Stimulated activated CD8-positive, alpha-beta memory T cell treated with anti-CD3 and anti-CD28 coated beads, Interleukin-12 subunit alpha, Interleukin-12 subunit beta, amount 100 ng/mL, for 1 hour (primary cell): ENCODE data around the gene SENP7.
A peak's percentile ranks its signal among the peaks of the same experiment; 100 is the strongest.
"Not testable (repeated sequence)": the region's sequence is repeated elsewhere in the genome, so short reads cannot be mapped to it uniquely, and the experiment has no call there.

Experiments
- DNase-seq: peaks from one replicate; pipeline ENCODE4 v3.0.0-alpha.2; 2020; ENCODE audit warnings: low read depth

The SENP7 gene, protein sequence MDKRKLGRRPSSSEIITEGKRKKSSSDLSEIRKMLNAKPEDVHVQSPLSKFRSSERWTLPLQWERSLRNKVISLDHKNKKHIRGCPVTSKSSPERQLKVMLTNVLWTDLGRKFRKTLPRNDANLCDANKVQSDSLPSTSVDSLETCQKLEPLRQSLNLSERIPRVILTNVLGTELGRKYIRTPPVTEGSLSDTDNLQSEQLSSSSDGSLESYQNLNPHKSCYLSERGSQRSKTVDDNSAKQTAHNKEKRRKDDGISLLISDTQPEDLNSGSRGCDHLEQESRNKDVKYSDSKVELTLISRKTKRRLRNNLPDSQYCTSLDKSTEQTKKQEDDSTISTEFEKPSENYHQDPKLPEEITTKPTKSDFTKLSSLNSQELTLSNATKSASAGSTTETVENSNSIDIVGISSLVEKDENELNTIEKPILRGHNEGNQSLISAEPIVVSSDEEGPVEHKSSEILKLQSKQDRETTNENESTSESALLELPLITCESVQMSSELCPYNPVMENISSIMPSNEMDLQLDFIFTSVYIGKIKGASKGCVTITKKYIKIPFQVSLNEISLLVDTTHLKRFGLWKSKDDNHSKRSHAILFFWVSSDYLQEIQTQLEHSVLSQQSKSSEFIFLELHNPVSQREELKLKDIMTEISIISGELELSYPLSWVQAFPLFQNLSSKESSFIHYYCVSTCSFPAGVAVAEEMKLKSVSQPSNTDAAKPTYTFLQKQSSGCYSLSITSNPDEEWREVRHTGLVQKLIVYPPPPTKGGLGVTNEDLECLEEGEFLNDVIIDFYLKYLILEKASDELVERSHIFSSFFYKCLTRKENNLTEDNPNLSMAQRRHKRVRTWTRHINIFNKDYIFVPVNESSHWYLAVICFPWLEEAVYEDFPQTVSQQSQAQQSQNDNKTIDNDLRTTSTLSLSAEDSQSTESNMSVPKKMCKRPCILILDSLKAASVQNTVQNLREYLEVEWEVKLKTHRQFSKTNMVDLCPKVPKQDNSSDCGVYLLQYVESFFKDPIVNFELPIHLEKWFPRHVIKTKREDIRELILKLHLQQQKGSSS

DNA sequence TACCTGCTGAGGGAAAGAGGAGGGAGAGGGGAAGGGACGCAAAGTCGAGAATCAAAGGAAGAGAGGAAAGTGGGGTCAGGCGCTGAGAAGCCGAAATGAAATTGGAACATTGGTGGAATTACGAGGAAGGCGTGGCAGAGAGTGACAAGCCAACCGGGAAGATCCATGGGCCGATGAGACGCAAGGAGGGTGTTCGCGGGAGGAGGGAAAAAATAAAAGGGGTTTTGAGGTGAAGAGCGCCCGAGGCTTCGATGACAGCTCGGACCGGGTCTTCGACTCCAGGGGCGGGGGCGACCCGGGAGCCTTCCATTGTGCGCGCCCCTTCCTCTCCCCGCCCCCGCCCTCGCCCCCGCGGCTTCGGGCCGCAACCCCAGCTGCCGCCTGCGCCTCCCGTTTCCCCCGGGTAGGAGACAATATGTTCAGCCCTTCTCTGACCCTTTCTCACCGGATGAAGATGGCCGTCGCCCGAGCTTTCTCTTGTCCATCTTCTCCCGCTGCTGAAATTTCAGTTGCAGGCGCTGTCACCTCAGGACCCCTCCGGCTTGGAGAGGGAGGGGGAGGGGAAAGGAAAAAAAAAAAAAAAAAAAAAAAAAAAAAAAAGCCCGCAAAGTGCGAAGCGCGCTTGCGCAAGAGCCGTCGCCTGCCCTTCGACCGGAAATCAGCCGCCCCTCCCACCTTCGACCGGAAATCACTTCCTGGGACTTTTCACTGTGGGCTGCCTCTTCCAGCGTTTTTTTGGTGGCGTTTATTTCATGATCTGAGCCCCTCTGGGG is at the start of gene SENP7:
TSS of gene SENP7 (minus strand) at position 567 of the 773 bp plus-strand sequence. CDS start at position 485, 82 bp downstream.
- peak; percentile 67 for DNase-seq

DNA sequence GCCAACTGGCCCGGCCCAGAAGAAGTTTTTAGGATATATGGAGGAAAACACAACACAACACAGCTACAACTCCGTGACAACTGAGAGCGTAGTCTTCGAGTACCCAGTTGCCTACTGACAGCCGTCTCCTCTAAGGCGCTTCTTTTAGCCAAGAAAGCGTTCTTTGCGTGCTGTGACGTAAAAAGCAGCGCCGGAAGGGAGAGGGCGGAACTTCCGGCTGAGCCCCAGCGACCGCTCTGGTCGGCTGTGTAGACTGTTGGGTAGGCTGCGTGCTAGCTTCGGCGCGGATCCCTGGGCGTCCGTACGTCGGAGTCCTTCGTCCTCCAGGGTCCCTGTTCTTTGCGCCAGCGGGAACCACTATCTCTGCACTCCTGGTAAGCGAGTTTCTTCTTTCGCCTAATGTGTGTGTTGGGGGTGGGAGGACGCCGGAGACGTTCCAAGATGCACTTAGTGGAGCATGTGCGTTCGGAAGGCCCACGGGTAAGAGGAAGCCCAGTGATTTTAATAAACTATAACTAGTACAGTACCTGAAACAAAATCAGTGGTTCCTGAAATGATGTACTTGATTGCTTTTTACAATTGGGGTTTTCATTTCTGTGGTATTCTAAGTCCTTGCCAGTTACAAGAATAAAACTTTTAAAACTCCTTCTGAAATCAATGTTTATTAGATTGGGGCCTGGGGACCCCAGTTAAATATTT is 48.8 kb upstream of the SENP7 start, which contains the start of gene TRMT10C:
TSS of gene TRMT10C (plus strand) at position 239 of the 699 bp plus-strand sequence. CDS start 2,914 bp downstream, outside the sequence.
- peak; percentile 86 for DNase-seq

DNA sequence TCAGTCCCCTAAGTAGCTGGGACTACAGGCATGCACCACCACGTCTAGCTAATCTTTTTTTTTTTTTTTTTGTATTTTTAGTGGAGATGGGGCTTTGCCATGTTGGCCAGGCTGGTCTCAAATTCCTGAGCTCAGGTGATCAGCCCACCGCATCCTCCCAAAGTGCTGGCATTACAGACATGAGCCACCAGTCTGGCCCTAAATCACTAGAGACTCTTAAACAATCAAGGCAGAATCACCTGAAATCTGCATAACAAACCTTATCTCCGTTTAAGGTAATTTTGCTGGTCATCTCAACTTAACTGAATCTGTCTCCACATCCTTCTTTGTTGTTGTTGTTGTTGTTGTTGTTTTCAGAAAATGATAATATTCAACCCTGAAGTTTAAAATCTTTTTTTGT is 43.1 kb upstream of the SENP7 start:
- no peak for DNase-seq

DNA sequence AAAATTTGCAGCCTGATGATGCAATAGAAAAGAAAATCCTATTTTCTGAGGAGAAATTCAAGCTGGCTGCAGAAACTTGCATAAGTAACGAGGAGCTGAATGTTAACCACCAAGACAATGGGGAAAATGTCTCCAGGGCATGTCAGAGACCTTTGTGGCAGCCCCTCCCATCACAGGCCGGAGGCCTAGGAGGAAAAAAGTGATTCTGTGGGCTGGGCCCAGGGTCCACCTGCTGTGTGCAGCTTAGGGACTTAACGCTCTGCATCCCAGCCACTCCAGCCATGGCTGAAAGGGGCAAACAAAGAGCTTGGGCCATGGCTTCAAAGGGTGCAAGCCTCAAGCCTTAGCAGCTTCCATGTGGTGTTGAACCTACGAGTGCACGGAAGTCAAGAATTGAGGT is 40.4 kb upstream of the SENP7 start:
- DNase-seq: not testable (repeated sequence)

DNA sequence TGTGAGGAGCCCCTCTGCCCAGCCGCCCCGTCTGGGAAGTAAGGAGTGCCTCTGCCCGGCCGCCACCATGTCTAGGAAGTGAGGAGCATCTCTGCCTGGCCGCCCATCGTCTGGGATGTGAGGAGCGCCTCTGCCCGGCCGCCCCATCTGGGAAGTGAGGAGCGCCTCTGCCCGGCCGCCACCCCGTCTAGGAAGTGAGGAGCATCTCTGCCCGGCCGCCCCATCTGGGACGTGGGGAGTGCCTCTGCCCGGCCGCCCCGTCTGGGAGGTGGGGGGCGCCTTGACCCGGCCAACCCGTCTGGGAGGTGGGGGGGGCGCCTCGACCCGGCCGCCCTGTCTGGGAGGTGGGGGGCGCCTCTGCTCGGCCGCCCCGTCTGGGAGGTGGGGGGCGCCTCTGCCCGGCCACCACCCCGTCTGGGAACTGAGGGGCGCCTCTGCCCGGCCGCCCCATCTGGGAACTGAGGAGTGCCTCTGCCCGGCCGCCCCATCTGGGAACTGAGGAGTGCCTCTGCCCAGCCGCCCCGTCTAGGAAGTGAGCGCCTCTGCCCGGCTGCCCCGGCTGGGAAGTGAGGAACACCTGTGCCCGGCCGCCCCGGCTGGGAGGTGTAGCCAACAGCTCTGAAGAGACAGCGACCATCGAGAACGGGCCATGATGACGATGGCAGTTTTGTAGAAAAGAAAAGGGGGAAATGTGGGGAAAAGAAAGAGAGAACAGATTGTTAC is 38.5 kb upstream of the SENP7 start:
- DNase-seq: not testable (repeated sequence)

DNA sequence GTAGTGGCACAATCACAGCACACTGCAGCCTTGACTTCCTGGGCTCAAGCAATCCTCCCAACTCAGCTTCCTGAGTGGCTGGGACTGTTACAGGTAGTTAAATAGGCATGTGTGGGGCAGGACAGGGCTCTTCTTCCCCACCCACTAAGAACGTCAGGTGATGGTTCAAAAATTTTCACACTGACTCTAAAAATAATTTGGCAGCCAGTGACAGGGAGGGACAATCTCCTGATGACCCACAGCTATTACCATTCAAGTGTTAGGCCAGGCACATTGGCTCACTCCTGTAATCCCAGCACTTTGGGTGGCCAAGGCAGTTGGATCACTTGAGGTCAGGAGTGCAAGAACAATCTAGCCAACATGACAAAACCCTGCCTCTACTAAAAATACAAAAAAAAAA is 36.5 kb upstream of the SENP7 start:
- DNase-seq: no peak

DNA sequence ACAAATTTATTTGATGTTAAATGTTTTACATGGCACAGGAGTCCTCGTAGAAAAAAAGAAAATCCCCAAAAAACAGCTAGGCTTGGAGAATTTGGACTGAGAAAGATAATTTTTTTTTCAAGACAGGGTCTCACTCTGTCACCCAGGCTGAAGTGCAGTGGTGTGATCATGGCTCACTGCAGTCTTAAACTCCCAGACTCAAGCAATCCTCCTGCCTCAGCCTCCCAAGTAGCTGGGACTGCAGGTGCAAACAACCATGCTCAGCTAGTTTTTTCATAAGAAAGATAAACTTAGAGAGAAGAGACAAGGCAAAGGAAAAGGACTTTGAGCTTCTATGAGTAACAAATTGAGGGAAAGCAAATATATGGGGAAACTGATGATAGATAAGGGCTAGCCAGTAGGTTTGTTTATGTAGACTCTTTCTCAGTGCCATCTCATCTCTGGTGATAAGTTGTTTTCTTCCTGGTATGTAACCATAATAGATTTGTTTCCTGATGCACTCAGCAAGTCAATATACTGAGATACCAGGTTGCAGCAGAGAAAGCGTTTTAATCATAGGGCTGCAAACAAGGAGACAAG is 35.6 kb upstream of the SENP7 start:
- no peak for DNase-seq

DNA sequence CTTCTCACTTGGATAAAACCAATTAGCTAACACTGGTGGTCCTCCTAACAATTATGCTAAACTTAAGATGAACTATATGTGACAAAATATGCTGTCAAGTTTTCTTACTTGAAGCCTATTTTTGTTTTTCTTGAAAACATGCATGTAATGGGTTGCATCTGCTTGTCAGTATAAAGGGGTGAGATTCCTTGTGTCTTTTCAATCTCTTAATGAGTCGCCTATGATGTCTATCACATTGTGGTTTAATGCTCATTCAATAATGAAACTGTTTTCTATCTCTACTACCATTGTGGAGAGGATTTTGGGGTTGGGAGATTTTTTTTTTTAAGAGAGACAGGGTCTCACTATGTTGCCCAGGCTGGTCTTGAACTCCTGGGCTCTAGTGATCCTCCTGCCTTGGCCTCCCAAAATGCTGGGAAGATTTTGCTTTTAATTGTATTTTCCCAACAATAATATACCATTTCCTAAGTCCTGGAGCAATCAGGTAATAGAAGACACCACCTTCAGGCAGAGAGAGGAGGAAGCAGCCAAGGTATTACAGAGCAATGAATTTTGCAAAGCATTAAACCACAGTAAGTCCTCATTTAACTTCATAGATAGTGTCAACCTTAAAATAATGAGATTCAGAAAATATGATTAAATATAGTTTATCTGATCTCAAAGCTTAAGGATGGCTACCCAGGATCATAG is 31.3 kb upstream of the SENP7 start:
- no peak for DNase-seq

DNA sequence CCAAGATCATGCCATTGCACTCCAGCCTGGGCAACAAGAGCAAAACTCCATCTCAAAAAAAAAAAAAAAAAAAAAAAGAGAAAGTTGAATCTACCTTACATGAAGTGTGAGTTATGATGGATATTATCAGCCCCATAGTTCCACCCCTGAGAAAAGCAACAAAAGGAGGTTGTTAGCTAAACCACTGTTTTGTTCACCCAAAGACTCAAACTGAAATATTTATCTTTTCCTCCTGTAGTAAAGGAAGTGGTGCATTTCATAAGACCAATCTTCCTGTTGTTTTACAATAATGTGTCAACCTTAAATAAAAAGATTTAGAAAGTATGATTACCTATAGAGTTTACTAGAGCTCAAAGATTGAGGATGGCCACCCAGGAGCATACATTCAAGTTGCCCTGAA is 29.9 kb upstream of the SENP7 start:
- DNase-seq: no peak

DNA sequence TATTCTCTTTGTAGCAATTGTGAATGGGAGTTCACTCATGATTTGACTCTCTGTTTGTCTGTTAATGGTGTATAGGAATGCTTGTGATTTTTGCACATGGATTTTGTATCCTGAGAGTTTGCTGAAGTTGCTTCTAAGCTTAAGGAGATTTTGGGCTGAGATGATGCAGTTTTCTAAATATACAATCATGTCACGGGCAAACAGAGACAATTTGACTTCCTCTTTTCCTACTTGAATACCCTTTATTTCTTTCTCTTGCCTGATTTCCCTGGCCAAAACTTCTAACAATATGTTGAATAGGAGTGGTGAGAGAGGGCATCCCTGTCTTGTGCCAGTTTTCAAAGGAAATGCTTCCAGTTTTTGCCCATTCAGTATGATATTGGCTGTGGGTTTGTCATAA is 23.9 kb upstream of the SENP7 start:
- DNase-seq: not testable (repeated sequence)

DNA sequence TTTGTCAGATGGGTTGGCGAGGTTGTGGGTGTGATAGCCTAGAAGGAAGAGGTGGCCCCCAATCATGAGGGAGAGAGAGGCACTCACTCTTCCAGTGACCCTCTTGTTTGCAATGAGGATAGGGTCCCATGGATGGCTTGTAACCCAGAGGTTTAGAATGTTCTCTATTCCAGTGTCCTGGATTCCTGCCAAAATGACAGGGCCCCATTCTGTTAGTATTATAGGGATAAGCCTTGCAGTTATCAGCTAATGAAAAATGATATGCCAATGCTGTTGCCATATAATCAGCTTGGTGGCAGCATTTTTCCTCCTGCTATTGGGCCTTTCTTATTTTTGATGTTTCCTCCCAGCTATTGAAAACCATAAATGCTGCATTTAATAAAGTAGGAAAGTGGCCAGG is 23.3 kb upstream of the SENP7 start:
- no peak for DNase-seq

DNA sequence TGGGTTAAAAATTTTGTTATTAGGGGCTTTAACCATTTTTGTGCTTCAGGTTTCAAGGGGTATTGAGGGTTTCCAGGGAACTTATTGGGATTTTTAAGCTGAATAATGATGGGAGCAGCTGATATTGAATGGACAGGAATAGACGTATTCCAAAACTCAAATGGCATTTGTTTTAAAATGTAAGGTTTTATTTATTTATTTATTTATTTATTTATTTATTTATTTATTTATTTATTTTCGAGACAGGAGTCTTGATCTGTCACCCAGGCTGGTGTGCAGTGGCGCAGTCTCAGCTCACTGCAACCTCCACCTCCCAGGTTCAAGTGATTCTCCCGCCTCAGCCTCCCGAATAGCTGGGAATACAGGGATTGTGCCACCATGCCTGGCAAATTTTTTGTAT is 22.2 kb upstream of the SENP7 start:
- DNase-seq: no peak

DNA sequence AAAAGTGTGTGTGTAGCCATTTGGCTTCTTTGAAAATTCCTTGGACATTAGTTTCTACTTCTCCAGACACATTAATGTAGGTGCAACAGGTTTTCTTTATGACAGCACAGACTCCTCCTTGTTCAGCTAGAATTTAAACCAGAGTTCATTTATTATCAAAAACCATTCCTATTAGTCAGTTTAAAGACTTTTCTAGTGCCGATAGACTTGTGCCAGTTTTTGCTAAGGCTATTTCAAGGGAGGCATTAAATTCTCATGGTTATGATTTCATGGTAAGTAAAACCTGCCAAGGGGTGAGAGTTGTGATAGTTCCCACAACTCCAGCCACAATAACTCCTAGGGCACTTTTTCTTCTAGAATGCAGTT is 20.6 kb upstream of the SENP7 start:
- DNase-seq: no peak

DNA sequence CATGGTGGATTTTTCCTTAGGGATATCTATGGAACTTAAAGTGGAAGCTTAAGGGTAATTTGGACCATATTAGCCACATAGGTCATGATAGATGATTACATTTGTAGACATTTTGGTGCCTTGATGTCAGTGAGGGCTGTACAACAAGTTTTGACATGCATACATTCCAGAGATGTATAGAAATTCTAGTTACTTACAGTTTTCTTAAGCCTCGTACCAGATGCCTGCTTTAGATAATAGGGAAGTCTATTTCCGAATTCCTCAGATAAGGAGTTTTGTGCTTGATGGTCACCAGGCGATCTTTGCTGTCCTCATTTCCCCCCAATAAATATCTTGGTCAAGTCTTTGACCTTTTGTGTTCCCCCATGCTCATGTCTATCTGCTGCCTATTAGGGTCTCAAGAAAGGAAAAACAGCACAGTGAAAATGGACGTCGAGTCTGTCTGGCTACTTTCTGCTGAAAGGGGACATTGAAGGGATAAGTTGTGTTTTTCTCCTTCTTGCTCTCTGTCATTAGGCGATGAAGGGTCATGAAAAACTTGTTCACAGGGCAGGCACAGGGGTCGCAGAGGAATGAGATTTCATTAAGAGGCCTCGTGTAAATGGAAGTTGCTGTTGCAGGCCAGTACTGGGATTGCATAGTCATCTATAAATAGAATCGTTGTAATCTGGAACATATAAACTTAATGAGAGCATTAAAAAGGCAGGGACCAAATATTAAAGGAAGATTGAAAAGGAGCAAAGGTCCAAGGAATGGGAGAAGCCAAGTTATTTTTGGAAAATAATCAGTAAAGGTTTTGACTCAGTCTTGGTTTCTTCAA is 20.0 kb upstream of the SENP7 start:
- DNase-seq: no peak

DNA sequence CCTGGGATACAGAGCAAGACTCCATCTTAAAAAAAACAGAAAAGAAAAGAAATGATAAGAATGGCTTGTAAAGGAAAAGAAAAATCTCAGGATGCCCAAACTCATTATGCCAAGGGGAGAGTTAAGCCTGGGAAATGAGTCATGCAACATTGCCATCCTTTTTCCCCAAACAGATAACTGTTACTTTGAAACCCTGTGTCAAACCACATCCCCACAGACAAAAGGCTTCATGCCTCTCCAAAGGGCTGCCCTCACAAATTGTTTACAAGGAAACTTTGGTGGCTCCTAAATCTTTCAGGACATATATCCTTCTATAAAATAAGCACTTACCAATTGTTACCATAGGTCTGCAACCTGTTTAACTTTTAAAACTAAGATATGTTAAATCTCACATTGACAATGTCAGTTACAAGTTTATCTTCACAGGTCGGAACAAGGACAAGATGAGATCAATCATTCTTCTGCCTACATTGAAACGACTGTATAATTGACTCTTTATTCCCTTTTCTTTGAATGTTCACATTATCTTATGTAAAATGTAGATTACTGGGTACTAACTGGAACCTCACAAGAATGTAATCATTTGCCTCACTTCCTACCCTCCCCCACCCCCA is 18.6 kb upstream of the SENP7 start:
- no peak for DNase-seq

DNA sequence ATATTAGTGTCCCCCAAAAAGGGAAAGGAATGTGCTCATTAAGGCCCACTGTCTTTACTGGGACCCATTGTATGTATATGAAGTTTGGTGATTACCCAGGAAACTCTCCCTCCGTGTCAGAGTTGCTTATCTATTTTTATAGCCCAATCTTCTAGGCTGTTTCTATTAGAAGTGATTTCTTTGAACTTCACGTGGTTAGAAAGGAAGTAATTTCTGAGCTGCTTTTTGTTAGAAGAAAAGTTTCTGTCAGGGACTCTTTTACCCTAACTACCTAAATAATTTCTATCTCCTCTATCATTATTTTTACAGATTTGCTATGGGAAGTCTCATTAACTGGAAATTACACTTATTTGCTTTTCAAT is 17.7 kb upstream of the SENP7 start:
- DNase-seq: no peak

DNA sequence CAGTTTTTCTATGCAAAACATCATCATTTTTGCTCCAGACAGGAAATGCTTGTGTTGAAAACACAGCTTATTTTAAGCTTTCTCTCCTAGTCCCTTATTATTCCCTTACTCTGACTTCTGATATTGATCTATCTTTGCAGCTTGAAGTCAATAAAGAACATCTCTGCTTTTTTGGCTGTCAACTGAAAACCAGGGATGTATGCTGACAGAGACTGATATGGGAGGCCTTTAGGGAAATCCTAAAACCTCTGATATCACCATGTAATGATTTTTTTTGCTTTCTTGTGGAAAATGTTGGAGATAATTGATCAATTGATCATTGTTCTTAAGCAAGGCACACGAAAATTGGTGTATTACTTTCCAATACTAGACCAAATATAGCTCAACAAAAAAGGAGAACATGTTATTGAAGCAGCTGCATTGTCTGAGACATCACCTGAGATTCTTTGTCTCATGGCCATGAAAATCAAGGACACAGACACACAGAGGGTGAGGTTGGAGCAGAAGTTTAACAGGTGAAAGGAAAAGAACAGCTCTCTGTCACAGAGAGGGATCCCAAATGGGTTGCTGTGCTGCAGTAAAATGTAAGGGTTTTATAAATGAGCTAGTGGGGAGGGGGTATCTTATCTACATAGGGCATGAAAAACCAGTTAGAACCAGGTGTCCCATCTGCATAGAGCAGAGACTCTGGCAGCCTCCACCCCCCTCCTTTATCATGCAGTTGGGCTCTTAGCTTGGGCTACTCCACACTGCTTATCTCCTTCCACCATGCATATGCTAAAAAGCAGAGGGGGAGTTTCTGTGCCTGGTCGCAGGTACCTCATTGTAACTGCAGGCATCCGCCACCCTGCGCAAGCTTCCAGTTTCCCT is 17.0 kb upstream of the SENP7 start:
- DNase-seq: no peak
